Measurements from ENCODE around the gene WAC.
"Not testable (repeated sequence)": the region's sequence is repeated elsewhere in the genome, so short reads cannot be mapped to it uniquely, and the experiment has no call there.

Gene WAC

GRCh38 chr10:28495084-28495483, 37.8 kb upstream of the WAC start:
- H3K4me3 ChIP-seq (ENCODE audit: low read depth, low read length) = no peak overlapping the region
- no peaks in the 10 kb centered on the region for H3K36me3 ChIP-seq (replicated peaks)
- in situ Hi-C loops (cut with HindIII; ENCODE audit: low pct_ligation_motif_present, low sequenced_read_pairs) = no loop called here
- H3K27me3 ChIP-seq (replicated peaks) = no peaks in the 10 kb centered on the region
- no peak for DNase-seq
- no peak overlapping the region for H3K27ac ChIP-seq
- TF ChIP-seq CTCF (IDR thresholded peaks at IDR 0.05; ENCODE audit: low read depth, low read length, missing control alignments) = no peak

GRCh38 chr10:28496017-28496416, 36.9 kb upstream of the WAC start:
- H3K4me3 ChIP-seq (ENCODE audit: low read depth, low read length) = no peak overlapping the region
- no peak for TF ChIP-seq CTCF (IDR thresholded peaks at IDR 0.05; ENCODE audit: low read depth, low read length, missing control alignments)
- in situ Hi-C loops (cut with HindIII; ENCODE audit: low pct_ligation_motif_present, low sequenced_read_pairs) = no loop called here
- H3K27me3 ChIP-seq (replicated peaks) = no peaks in the 10 kb centered on the region
- H3K27ac ChIP-seq = no peak overlapping the region
- H3K36me3 ChIP-seq (replicated peaks) = no peaks in the 10 kb centered on the region
- no peak for DNase-seq

- no peak for DNase-seq
- H3K36me3 ChIP-seq (replicated peaks) = no peaks in the 10 kb centered on the region
- in situ Hi-C loops (cut with HindIII; ENCODE audit: low pct_ligation_motif_present, low sequenced_read_pairs) = no loop called here
Measured at GRCh38 chr10:28496481-28496961, 36.4 kb upstream of the WAC start.

GRCh38 chr10:28497313-28498126, 35.4 kb upstream of the WAC start:
- Histone ChIP-seq H3K27me3 (replicated peaks) (no peaks in the 10 kb centered on the region), H3K4me3 (ENCODE audit: low read depth, low read length) (no peak overlapping the region), H3K27ac (no peak overlapping the region), H3K36me3 (replicated peaks) (no peaks in the 10 kb centered on the region)
- no peak for DNase-seq
- no peak for TF ChIP-seq CTCF (IDR thresholded peaks at IDR 0.05; ENCODE audit: low read depth, low read length, missing control alignments)
- in situ Hi-C loops (cut with HindIII; ENCODE audit: low pct_ligation_motif_present, low sequenced_read_pairs) = no loop called here

More at GRCh38 chr10:28496481-28496961, 36.4 kb upstream of the WAC start:
- TF ChIP-seq CTCF (IDR thresholded peaks at IDR 0.05; ENCODE audit: low read depth, low read length, missing control alignments) = no peak
- H3K4me3 ChIP-seq (ENCODE audit: low read depth, low read length) = no peak overlapping the region
- no peaks in the 10 kb centered on the region for H3K27me3 ChIP-seq (replicated peaks)
- H3K27ac ChIP-seq = no peak overlapping the region

- H3K27ac ChIP-seq; H3K4me3 ChIP-seq (ENCODE audit: low read depth, low read length); DNase-seq; H3K36me3 ChIP-seq (replicated peaks); in situ Hi-C loops (cut with HindIII; ENCODE audit: low pct_ligation_motif_present, low sequenced_read_pairs); H3K27me3 ChIP-seq (replicated peaks): not testable (repeated sequence)
Measured at GRCh38 chr10:28500203-28500602, 32.7 kb upstream of the WAC start.

GRCh38 chr10:28503114-28503513, 29.8 kb upstream of the WAC start:
- Histone ChIP-seq H3K27ac (no peak overlapping the region), H3K27me3 (replicated peaks) (no peaks in the 10 kb centered on the region), H3K4me3 (ENCODE audit: low read depth, low read length) (no peak overlapping the region), H3K36me3 (replicated peaks) (no peaks in the 10 kb centered on the region)
- TF ChIP-seq CTCF (IDR thresholded peaks at IDR 0.05; ENCODE audit: low read depth, low read length, missing control alignments) = peak; percentile 9
- in situ Hi-C loops (cut with HindIII; ENCODE audit: low pct_ligation_motif_present, low sequenced_read_pairs) = no loop called here
- no peak for DNase-seq
